OCI-LY7 (cell line): ENCODE measurements around the gene FBLN1.

ENCODE experiments used
- CTCF ChIP-seq: fragments of 200-600 bp; sonication (generic); conservative IDR thresholded peaks from 2 replicates; pipeline ENCODE4 v1.5.1; 2014; ENCODE audit warnings: mild to moderate bottlenecking, antibody characterized with exemption, low read length, moderate library complexity, mixed read lengths
- EZH2phosphoT487 ChIP-seq: fragments of 200-600 bp; sonication (generic); IDR thresholded peaks from 2 replicates; pipeline ENCODE4 v1.6.1; 2018; ENCODE audit warnings: low read depth, borderline replicate concordance, mild to moderate bottlenecking, mixed run types, antibody characterized with exemption, low read length, moderate library complexity, mixed read lengths

GRCh38 chr22:45631140-45631840, 128.6 kb downstream of the FBLN1 start:
- TF ChIP-seq CTCF (no peak), EZH2phosphoT487 (no peak)
